Measurements from ENCODE around the gene ZNF750.
A peak's percentile ranks its signal among the peaks of the same experiment; 100 is the strongest.

Gene ZNF750

DNA sequence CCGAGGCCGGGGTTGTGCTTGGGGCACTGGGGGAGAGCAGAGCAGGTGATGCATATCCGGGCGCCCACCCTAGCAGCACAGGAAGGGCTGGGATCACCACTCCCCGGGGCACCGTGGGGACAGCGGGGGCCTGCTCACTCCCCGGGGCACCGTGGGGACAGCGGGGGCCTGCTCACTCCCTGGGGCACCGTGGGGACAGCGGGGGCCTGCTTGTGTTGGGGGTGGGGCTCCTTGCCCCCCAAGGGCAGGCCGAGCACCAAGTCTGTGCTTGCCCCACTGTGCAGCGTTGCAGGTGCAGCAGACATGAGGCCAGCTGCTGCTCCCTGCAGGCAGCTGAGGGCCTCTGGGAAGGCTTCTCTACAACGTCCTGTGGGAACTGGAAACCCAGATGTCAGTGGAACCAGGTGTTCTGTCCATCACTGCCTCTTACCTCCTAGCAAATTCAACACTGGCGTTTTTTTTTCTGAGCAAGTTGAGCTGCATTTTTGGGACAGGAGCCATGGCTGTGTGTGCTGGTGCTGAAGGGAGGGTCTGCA is 25.0 kb upstream of the ZNF750 start:
- ChIA-PET CTCF (no interaction called here), POLR2A (ENCODE audit: low non-redundant PET) (no interaction called here)
- no peak for DNase-seq (ENCODE audit: low spot score)
- TF ChIP-seq, protein P1, sequence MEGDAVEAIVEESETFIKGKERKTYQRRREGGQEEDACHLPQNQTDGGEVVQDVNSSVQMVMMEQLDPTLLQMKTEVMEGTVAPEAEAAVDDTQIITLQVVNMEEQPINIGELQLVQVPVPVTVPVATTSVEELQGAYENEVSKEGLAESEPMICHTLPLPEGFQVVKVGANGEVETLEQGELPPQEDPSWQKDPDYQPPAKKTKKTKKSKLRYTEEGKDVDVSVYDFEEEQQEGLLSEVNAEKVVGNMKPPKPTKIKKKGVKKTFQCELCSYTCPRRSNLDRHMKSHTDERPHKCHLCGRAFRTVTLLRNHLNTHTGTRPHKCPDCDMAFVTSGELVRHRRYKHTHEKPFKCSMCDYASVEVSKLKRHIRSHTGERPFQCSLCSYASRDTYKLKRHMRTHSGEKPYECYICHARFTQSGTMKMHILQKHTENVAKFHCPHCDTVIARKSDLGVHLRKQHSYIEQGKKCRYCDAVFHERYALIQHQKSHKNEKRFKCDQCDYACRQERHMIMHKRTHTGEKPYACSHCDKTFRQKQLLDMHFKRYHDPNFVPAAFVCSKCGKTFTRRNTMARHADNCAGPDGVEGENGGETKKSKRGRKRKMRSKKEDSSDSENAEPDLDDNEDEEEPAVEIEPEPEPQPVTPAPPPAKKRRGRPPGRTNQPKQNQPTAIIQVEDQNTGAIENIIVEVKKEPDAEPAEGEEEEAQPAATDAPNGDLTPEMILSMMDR (conservative IDR thresholded peaks at IDR 0.05; ENCODE audit: low read depth): no peak
- H3K27ac ChIP-seq: peak overlapping the region; percentile 52

- ChIA-PET POLR2A (ENCODE audit: low non-redundant PET) (no interaction called here), CTCF (no interaction called here)
- H3K27ac ChIP-seq: peak overlapping the region; percentile 52
- DNase-seq (ENCODE audit: low spot score): no peak
- TF ChIP-seq, protein P1 (conservative IDR thresholded peaks at IDR 0.05; ENCODE audit: low read depth): no peak
Measured at GRCh38 chr17:82863941-82864712, 24.3 kb upstream of the ZNF750 start.

GRCh38 chr17:82863383-82863940 is 23.6 kb upstream of the ZNF750 start:
- no peak for DNase-seq (ENCODE audit: low spot score)
- peak overlapping the region; percentile 52 for H3K27ac ChIP-seq
- TF ChIP-seq, protein P1 (conservative IDR thresholded peaks at IDR 0.05; ENCODE audit: low read depth): no peak
- ChIA-PET CTCF (no interaction called here), POLR2A (ENCODE audit: low non-redundant PET) (no interaction called here)

DNA sequence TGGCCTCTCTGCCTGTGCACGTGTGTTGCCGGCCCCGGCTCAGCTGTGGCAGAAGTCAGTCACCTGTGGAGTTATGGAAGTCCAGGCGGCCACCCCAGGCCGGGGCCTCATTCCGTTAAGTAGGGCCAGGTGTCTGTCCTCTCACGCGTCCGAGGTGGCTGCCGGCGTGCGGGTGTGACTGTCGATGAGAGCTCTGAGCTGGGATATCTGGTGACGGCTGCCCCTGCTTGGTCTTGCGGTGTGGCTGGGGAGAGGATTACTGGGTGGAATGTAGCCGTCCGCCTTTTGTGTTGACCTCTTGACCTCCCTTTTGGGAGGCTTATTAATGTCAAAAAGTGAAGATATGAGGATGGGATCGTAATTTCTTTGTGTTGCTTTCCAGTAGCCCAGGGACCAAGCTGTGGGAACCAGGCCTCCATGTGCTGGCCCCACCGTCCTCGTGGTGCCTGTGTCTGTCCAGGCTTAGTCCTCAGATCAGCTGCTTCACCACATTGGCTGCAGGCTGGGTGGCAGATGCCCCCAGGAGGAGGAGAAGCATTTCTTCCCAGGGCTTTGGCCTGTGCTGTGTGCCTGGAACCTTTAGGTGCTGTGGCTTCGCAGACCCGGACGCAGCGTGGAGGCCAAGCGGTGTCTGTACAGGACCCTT is 23.0 kb upstream of the ZNF750 start:
- ChIA-PET POLR2A (ENCODE audit: low non-redundant PET) (no interaction called here), CTCF (interaction anchor here (0.5 kb wide), 1 partner anchor 431 kb away, joined by 4 read pairs; no protein-coding TSS in a partner anchor)
- DNase-seq (ENCODE audit: low spot score): no peak
- TF ChIP-seq, protein P1 (conservative IDR thresholded peaks at IDR 0.05; ENCODE audit: low read depth): no peak
- H3K27ac ChIP-seq: peak overlapping the region; percentile 52; the same call in 1 of the 2 replicates

DNA sequence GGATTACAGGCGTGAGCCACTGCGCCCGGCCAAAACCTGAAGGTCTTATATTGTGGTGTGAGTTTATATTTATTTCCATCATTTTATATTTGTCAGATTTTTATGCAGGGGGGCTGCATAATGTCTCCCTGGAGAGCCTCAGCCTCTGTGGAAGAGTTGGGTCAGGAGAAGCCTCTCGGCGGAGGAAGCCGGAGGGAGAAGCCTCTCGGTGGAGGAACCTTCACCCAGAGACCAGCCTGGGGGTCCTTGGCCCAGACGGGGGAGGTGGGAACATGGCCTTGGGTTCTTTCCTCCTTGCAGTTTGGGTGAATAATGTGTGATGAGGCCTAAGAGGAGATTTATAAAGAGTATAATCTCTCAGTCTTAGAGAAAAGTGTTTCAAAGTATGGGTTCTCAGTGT is 22.4 kb upstream of the ZNF750 start:
- ChIA-PET CTCF (interaction anchor here (0.5 kb wide), 1 partner anchor 431 kb away, joined by 4 read pairs; no protein-coding TSS in a partner anchor), POLR2A (ENCODE audit: low non-redundant PET) (no interaction called here)
- 0 out of 2 replicates have a peak overlapping the region, but pooled peaks have one; percentile 11 for H3K27ac ChIP-seq
- TF ChIP-seq, protein P1 (conservative IDR thresholded peaks at IDR 0.05; ENCODE audit: low read depth): no peak
- no peak for DNase-seq (ENCODE audit: low spot score)

DNA sequence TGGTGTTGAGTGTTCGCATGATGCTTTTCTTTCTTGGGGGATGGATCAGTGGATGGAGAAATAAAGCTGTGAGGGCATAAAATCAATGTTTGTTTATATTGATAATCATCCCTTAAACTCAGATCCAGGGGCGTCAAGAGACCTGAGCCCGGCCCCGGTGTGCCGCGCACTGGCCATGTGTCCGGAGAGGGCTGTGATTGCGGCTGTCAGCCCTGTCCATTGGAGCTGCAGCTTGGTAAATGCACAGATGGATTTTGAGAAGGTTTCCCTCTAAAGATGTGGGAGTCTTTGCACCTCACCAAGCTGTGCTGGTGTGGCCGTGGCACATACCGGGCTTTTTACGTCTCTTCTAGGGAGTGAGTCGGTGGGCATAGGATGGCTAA is 21.6 kb upstream of the ZNF750 start:
- TF ChIP-seq, protein P1 (conservative IDR thresholded peaks at IDR 0.05; ENCODE audit: low read depth): no peak
- POLR2A ChIA-PET (ENCODE audit: low non-redundant PET): no interaction called here
- CTCF ChIA-PET: interaction anchor here (1.2 kb wide), 1 partner anchor 79 kb away, joined by 3 read pairs; no protein-coding TSS in a partner anchor
- DNase-seq (ENCODE audit: low spot score): no peak
- 0 out of 2 replicates have a peak overlapping the region, but pooled peaks have one; percentile 37 for H3K27ac ChIP-seq

Data from RWPE1 (cell line).